OCI-LY1 (cell line): Measurements from ENCODE around the gene AHI1.

ENCODE experiments used
- H2AFZ ChIP-seq: fragments of 200-600 bp; sonication (generic), shearing (Covaris generic); 2 replicates; pipeline ENCODE4 v1.6.0; 2014; ENCODE audit warnings: antibody characterized with exemption, mild to moderate bottlenecking, low read length
- H3F3A ChIP-seq: fragments of 200-600 bp; sonication (generic), shearing (Covaris generic); 2 replicates; pipeline ENCODE4 v1.6.0; 2014; ENCODE audit warnings: mild to moderate bottlenecking, antibody characterized with exemption, low read length, moderate library complexity; ENCODE audit not compliant: insufficient read depth
- H3K27ac ChIP-seq: fragments of 200-600 bp; sonication (generic); 2 replicates; pipeline ENCODE4 v1.5.1; 2014; ENCODE audit warnings: low read length, mixed run types, mild to moderate bottlenecking, low read depth; ENCODE audit not compliant: poor library complexity, severe bottlenecking
- H3K27me3 ChIP-seq: fragments of 200-600 bp; sonication (generic); 2 replicates; pipeline ENCODE4 v1.6.0; 2014; ENCODE audit warnings: antibody characterized with exemption, mild to moderate bottlenecking, low read length, moderate library complexity; ENCODE audit not compliant: insufficient read depth
- H3K36me3 ChIP-seq: fragments of 200-600 bp; sonication (generic); 2 replicates; pipeline ENCODE4 v1.6.1; 2014; ENCODE audit warnings: mild to moderate bottlenecking, antibody characterized with exemption, low read length, moderate library complexity, mixed read lengths; ENCODE audit not compliant: insufficient read depth
- H3K4me1 ChIP-seq: fragments of 200-600 bp; sonication (generic); 2 replicates; pipeline ENCODE4 v1.5.1; 2014; ENCODE audit warnings: mild to moderate bottlenecking, low read length, moderate library complexity; ENCODE audit not compliant: insufficient read depth, severe bottlenecking
- H3K4me2 ChIP-seq: fragments of 200-600 bp; sonication (generic), shearing (Covaris generic); 2 replicates; pipeline ENCODE4 v1.6.1; 2014; ENCODE audit warnings: low read length
- H3K4me3 ChIP-seq: fragments of 200-600 bp; sonication (generic); 2 replicates; pipeline ENCODE4 v1.5.1; 2014; ENCODE audit warnings: low read length, low read depth, mild to moderate bottlenecking, mixed read lengths; ENCODE audit not compliant: poor library complexity, severe bottlenecking
- H3K79me2 ChIP-seq: fragments of 200-600 bp; shearing (Covaris generic); 2 replicates; pipeline ENCODE4 v1.6.1; 2016; ENCODE audit warnings: mixed run types, low read length, mixed read lengths; ENCODE audit not compliant: insufficient read depth
- H3K9ac ChIP-seq: fragments of 200-600 bp; sonication (generic), shearing (Covaris generic); 2 replicates; pipeline ENCODE4 v1.6.1; 2014; ENCODE audit warnings: mild to moderate bottlenecking, low read length, mixed read lengths
- H3K9me2 ChIP-seq: fragments of 200-600 bp; sonication (generic), shearing (Covaris generic); 2 replicates; pipeline ENCODE4 v1.6.1; 2014; ENCODE audit warnings: low read depth, mild to moderate bottlenecking, low read length, mixed read lengths
- H3K9me3 ChIP-seq: fragments of 200-600 bp; shearing (Covaris generic); 2 replicates; pipeline ENCODE4 v1.6.1; 2014; ENCODE audit warnings: low read length, mixed read lengths
- H4K20me1 ChIP-seq: fragments of 200-600 bp; sonication (generic), shearing (Covaris generic); 2 replicates; pipeline ENCODE4 v1.6.0; 2016; ENCODE audit warnings: mild to moderate bottlenecking, low read length; ENCODE audit not compliant: insufficient read depth
- CTCF ChIP-seq: fragments of 200-600 bp; sonication (generic), shearing (Covaris generic); IDR thresholded peaks from 2 replicates; pipeline ENCODE4 v1.5.1; 2017; ENCODE audit warnings: mild to moderate bottlenecking, antibody characterized with exemption, low read length, moderate library complexity, mixed read lengths
- EZH2 ChIP-seq: fragments of 200-600 bp; sonication (generic), shearing (Covaris generic); IDR thresholded peaks from 2 replicates; pipeline ENCODE4 v1.8.0; 2017; ENCODE audit warnings: borderline replicate concordance, mixed run types, mild to moderate bottlenecking, antibody characterized with exemption, low read length, moderate library complexity, mixed read lengths

The AHI1 gene

GRCh38 chr6:135362124-135362523 is 135.4 kb downstream of the AHI1 start:
- Histone ChIP-seq H3K9ac (no peak overlapping the region), H4K20me1 (no peaks in the 10 kb centered on the region), H3K9me3 (peaks cover 2% of the 10 kb centered on the region; the same call in 1 of the 2 replicates), H3F3A (no peaks in the 10 kb centered on the region), H3K4me2 (no peak overlapping the region), H3K36me3 (no peaks in the 10 kb centered on the region), H2AFZ (no peak overlapping the region), H3K79me2 (no peaks in the 10 kb centered on the region), H3K4me1 (no peaks in the 10 kb centered on the region), H3K9me2 (no peaks in the 10 kb centered on the region), H3K4me3 (no peak overlapping the region), H3K27me3 (no peaks in the 10 kb centered on the region), H3K27ac (no peak overlapping the region)
- TF ChIP-seq EZH2 = no peak
- no peak for TF ChIP-seq CTCF

- no peaks in the 10 kb centered on the region for H3K4me1 ChIP-seq
- no peak overlapping the region for H3K9ac ChIP-seq
- no peaks in the 10 kb centered on the region for H3F3A ChIP-seq
- no peak for TF ChIP-seq CTCF
- no peak for TF ChIP-seq EZH2
- no peak overlapping the region for H3K4me3 ChIP-seq
- H3K27ac ChIP-seq = no peak overlapping the region
- H3K36me3 ChIP-seq = no peaks in the 10 kb centered on the region
- H3K9me3 ChIP-seq = no peaks in the 10 kb centered on the region
- no peaks in the 10 kb centered on the region for H3K9me2 ChIP-seq
- no peak overlapping the region for H3K4me2 ChIP-seq
- no peaks in the 10 kb centered on the region for H4K20me1 ChIP-seq
- no peaks in the 10 kb centered on the region for H3K27me3 ChIP-seq
- no peak overlapping the region for H2AFZ ChIP-seq
- no peaks in the 10 kb centered on the region for H3K79me2 ChIP-seq
These were observed 137.3 kb downstream of the AHI1 start for GRCh38 chr6:135360222-135360621.

- no peak overlapping the region for H3K9ac ChIP-seq
- no peak overlapping the region for H2AFZ ChIP-seq
- no peaks in the 10 kb centered on the region for H3K79me2 ChIP-seq
- H3K27ac ChIP-seq = no peak overlapping the region
- H3K36me3 ChIP-seq = no peaks in the 10 kb centered on the region
- H3K4me2 ChIP-seq = no peak overlapping the region
- no peaks in the 10 kb centered on the region for H3K9me2 ChIP-seq
- H3K27me3 ChIP-seq = no peaks in the 10 kb centered on the region
- H3K4me1 ChIP-seq = no peaks in the 10 kb centered on the region
- no peaks in the 10 kb centered on the region for H4K20me1 ChIP-seq
- H3K9me3 ChIP-seq = no peaks in the 10 kb centered on the region
- H3K4me3 ChIP-seq = no peak overlapping the region
- no peaks in the 10 kb centered on the region for H3F3A ChIP-seq
- TF ChIP-seq EZH2 (no peak), CTCF (no peak)
These were observed 138.6 kb downstream of the AHI1 start for GRCh38 chr6:135358985-135359384.
